Subcutaneous adipose tissue (tissue), 4 donors: ENCODE data around the gene PPP1R16B. TPM values are rescaled to one million over a fixed set of nuclear protein-coding genes. Genes with fewer than 3 reads are reported as not detected.

ENCODE experiments used
- CTCF ChIP-seq: fragments of 450-650 bp; IDR thresholded peaks from one replicate; pipeline ENCODE4 v1.5.1; 2016; ENCODE audit warnings: low read depth, mild to moderate bottlenecking, control low read depth, antibody characterized with exemption, moderate library complexity
- total RNA-seq, 4 donors: library from RNA; depleted of rRNA; stranded (reverse); fragments of >200 nt; gene quantifications; one replicate each; pipeline ENCODE4 v1.1.0, GENCODE V29; 2016

PPP1R16B gene
- total RNA-seq, 4 donors from 2014 or later: 3.1 to 37.3 (median 4.9) TPM

GRCh38 chr20:38779247-38780097 lies 26.0 kb upstream of the PPP1R16B start:
- TF ChIP-seq CTCF: no peak

- no peak for TF ChIP-seq CTCF
These were observed 23.2 kb upstream of the PPP1R16B start for GRCh38 chr20:38782275-38782674.

GRCh38 chr20:38787870-38788269 lies 17.6 kb upstream of the PPP1R16B start:
- TF ChIP-seq CTCF: no peak

- TF ChIP-seq CTCF: no peak
These were observed 15.8 kb upstream of the PPP1R16B start for GRCh38 chr20:38789503-38790199.

GRCh38 chr20:38790200-38791053 lies 15.1 kb upstream of the PPP1R16B start:
- TF ChIP-seq CTCF: no peak

GRCh38 chr20:38791291-38791690 lies 14.2 kb upstream of the PPP1R16B start:
- TF ChIP-seq CTCF: no peak
